ENCODE measurements around the gene SORCS2.

- TF ChIP-seq CTCF (tag by site-specific recombination; IDR thresholded peaks at IDR 0.05) (no peak), ZNF302 (tag by site-specific recombination; IDR thresholded peaks at IDR 0.05; ENCODE audit: low read depth) (no peak)
- TF ChIP-seq, protein P1, sequence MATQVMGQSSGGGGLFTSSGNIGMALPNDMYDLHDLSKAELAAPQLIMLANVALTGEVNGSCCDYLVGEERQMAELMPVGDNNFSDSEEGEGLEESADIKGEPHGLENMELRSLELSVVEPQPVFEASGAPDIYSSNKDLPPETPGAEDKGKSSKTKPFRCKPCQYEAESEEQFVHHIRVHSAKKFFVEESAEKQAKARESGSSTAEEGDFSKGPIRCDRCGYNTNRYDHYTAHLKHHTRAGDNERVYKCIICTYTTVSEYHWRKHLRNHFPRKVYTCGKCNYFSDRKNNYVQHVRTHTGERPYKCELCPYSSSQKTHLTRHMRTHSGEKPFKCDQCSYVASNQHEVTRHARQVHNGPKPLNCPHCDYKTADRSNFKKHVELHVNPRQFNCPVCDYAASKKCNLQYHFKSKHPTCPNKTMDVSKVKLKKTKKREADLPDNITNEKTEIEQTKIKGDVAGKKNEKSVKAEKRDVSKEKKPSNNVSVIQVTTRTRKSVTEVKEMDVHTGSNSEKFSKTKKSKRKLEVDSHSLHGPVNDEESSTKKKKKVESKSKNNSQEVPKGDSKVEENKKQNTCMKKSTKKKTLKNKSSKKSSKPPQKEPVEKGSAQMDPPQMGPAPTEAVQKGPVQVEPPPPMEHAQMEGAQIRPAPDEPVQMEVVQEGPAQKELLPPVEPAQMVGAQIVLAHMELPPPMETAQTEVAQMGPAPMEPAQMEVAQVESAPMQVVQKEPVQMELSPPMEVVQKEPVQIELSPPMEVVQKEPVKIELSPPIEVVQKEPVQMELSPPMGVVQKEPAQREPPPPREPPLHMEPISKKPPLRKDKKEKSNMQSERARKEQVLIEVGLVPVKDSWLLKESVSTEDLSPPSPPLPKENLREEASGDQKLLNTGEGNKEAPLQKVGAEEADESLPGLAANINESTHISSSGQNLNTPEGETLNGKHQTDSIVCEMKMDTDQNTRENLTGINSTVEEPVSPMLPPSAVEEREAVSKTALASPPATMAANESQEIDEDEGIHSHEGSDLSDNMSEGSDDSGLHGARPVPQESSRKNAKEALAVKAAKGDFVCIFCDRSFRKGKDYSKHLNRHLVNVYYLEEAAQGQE (tag by site-specific recombination; IDR thresholded peaks at IDR 0.05) = no peak
- TF ChIP-seq, protein P2, sequence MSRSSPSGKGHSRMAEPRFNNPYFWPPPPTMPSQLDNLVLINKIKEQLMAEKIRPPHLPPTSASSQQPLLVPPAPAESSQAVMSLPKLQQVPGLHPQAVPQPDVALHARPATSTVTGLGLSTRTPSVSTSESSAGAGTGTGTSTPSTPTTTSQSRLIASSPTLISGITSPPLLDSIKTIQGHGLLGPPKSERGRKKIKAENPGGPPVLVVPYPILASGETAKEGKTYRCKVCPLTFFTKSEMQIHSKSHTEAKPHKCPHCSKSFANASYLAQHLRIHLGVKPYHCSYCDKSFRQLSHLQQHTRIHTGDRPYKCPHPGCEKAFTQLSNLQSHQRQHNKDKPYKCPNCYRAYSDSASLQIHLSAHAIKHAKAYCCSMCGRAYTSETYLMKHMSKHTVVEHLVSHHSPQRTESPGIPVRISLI (tag by site-specific recombination; IDR thresholded peaks at IDR 0.05) = no peak
- TF ChIP-seq, protein P3, sequence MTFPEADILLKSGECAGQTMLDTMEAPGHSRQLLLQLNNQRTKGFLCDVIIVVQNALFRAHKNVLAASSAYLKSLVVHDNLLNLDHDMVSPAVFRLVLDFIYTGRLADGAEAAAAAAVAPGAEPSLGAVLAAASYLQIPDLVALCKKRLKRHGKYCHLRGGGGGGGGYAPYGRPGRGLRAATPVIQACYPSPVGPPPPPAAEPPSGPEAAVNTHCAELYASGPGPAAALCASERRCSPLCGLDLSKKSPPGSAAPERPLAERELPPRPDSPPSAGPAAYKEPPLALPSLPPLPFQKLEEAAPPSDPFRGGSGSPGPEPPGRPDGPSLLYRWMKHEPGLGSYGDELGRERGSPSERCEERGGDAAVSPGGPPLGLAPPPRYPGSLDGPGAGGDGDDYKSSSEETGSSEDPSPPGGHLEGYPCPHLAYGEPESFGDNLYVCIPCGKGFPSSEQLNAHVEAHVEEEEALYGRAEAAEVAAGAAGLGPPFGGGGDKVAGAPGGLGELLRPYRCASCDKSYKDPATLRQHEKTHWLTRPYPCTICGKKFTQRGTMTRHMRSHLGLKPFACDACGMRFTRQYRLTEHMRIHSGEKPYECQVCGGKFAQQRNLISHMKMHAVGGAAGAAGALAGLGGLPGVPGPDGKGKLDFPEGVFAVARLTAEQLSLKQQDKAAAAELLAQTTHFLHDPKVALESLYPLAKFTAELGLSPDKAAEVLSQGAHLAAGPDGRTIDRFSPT (tag by site-specific recombination; IDR thresholded peaks at IDR 0.05) = no peak
Measured at GRCh38 chr4:7297881-7298280, 105.5 kb downstream of the SORCS2 start.

Data from HEK293 (cell line).